HepG2 (cell line): Measurements from ENCODE around the gene TIMM10. TPM values are rescaled to one million over a fixed set of nuclear protein-coding genes. Genes with fewer than 3 reads are reported as not detected.

Experiments used
- CEBPB ChIP-seq: IDR thresholded peaks from 2 replicates; pipeline ENCODE4 v1.6.1; 2011; ENCODE audit warnings: low read depth, low read length, improper control_type of control experiment, borderline replicate concordance
- IRF2 ChIP-seq: IDR thresholded peaks from 2 replicates; pipeline ENCODE4 v1.6.1; 2018; ENCODE audit warnings: missing genetic modification reagents, missing compliant biosample characterization
- MAZ ChIP-seq, 2 experiments: sonication (generic) in 1 of 2; formaldehyde crosslinking in 1 of 2; IDR thresholded peaks; 2 replicates each; pipeline versions ENCODE4 v1.5.0 to v1.6.1; 2012 to 2020; ENCODE audit warnings: low read depth in 2 of 2, mild to moderate bottlenecking in 2 of 2, borderline replicate concordance in 1 of 2, improper control_type of control experiment in 1 of 2, low read length in 1 of 2, missing genetic modification reagents in 1 of 2, moderate library complexity in 1 of 2
- ZBTB1 ChIP-seq: sonication (generic); formaldehyde crosslinking; IDR thresholded peaks from 2 replicates; pipeline ENCODE4 v1.4.0; 2020; ENCODE audit warnings: missing genetic modification reagents, borderline replicate concordance
- ZFP90 ChIP-seq: sonication (generic); formaldehyde crosslinking; IDR thresholded peaks from 2 replicates; pipeline ENCODE4 v1.8.0; 2022; ENCODE audit warnings: missing genetic modification reagents, mild to moderate bottlenecking, inconsistent platforms, borderline replicate concordance
- polyA plus RNA-seq, 8 experiments: library from polyadenylated mRNA; depleted of rRNA in 3 of 8; stranded (reverse) in 7 of 8; unstranded in 1 of 8; fragments of >200 nt; fragmentation: Illumina TruSeq in 4 of 8; extraction: Trizol in 4 of 8; gene quantifications; 2 replicates each; pipeline versions ENCODE4 v1.2.1 to v1.2.3, GENCODE V29; 2011 to 2016; ENCODE audit warnings: low read depth in 4 of 8, missing spikeins in 1 of 8, mixed read lengths in 1 of 8; ENCODE audit not compliant: insufficient read depth in 1 of 8
- total RNA-seq, 5 experiments: library from RNA; depleted of rRNA; stranded (reverse); fragments of >200 nt; fragmentation: Illumina TruSeq; extraction: Trizol; gene quantifications; 2 replicates each; pipeline ENCODE4 v1.2.3, GENCODE V29; 2016; ENCODE audit warnings: low read depth in 1 of 5
- TF ChIP-seq, protein P1 (sequence below): sonication (generic); formaldehyde crosslinking; IDR thresholded peaks from 2 replicates; pipeline ENCODE4 v1.4.0; 2020; ENCODE audit warnings: missing genetic modification reagents, borderline replicate concordance
- TF ChIP-seq, protein P2 (sequence below): IDR thresholded peaks from 2 replicates; pipeline ENCODE4 v1.6.1; 2016; ENCODE audit warnings: missing compliant biosample characterization, missing genetic modification reagents, borderline replicate concordance
- TF ChIP-seq, protein P3 (sequence below): sonication (generic); formaldehyde crosslinking; IDR thresholded peaks from 2 replicates; pipeline ENCODE4 v1.9.0; 2022; ENCODE audit warnings: missing genetic modification reagents, mild to moderate bottlenecking, borderline replicate concordance
- TF ChIP-seq, protein P4 (sequence below): sonication (generic); formaldehyde crosslinking; conservative IDR thresholded peaks from 2 replicates; pipeline ENCODE4 v1.4.0; 2020; ENCODE audit warnings: mild to moderate bottlenecking, missing genetic modification reagents, moderate library complexity

The TIMM10 gene
- total and polyA plus RNA-seq, 2 of the 13 experiments (the other 11 are each of a cell fraction or from before 2014, with no cell fraction given), result 67.8 to 82.2 TPM

DNA sequence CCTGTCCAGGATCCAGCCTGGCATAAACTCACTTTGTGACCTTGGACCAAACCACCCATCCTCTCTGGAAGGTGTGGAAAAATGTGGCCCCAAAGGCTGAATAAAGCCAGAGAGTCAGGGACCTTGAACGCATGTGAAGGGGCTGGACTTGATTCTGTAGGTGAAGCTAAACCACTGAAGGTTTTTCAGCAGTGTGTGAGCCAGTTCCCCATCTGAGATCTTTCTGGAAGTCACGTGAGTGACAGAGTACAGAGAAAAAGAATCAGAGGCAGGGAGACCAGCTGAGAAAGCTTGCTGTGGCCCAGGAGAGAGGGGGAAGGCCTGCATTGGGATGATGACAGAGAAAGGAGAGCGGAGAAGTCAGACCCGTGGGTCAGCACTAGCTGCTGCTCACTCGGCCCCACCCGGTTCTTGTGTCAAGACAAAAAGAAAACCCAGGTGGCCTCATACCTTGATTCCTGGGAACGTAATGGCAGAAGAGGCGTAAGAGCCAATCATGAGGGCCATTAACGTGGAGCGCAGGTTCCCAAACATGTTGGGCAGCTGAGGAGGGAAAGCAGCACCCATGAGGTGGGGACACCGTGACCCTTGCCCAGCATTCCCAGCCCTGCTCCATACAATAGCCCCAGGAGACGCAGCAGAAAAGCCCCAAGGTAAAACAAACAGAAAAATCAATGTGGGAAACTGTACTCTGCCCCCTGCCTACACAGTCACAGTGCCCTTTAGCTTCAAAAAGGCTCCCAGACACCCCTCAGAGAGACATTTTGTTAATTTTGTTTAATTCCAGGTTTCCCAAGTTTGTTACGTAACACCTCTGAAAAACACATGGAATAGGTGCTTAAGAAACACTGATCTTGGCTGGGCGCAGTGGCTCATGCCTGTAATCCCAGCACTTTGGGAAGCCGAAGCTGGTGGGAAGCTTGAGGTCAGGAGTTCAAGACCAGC is 33.0 kb downstream of the TIMM10 start (continued):
- TF ChIP-seq, protein P1, sequence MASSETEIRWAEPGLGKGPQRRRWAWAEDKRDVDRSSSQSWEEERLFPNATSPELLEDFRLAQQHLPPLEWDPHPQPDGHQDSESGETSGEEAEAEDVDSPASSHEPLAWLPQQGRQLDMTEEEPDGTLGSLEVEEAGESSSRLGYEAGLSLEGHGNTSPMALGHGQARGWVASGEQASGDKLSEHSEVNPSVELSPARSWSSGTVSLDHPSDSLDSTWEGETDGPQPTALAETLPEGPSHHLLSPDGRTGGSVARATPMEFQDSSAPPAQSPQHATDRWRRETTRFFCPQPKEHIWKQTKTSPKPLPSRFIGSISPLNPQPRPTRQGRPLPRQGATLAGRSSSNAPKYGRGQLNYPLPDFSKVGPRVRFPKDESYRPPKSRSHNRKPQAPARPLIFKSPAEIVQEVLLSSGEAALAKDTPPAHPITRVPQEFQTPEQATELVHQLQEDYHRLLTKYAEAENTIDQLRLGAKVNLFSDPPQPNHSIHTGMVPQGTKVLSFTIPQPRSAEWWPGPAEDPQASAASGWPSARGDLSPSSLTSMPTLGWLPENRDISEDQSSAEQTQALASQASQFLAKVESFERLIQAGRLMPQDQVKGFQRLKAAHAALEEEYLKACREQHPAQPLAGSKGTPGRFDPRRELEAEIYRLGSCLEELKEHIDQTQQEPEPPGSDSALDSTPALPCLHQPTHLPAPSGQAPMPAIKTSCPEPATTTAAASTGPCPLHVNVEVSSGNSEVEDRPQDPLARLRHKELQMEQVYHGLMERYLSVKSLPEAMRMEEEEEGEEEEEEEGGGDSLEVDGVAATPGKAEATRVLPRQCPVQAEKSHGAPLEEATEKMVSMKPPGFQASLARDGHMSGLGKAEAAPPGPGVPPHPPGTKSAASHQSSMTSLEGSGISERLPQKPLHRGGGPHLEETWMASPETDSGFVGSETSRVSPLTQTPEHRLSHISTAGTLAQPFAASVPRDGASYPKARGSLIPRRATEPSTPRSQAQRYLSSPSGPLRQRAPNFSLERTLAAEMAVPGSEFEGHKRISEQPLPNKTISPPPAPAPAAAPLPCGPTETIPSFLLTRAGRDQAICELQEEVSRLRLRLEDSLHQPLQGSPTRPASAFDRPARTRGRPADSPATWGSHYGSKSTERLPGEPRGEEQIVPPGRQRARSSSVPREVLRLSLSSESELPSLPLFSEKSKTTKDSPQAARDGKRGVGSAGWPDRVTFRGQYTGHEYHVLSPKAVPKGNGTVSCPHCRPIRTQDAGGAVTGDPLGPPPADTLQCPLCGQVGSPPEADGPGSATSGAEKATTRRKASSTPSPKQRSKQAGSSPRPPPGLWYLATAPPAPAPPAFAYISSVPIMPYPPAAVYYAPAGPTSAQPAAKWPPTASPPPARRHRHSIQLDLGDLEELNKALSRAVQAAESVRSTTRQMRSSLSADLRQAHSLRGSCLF (CRISPR knock-in tag), result no peak
- peak; percentile 81 for TF ChIP-seq CEBPB
- no peak for TF ChIP-seq ZBTB1 (CRISPR knock-in tag)
- TF ChIP-seq, protein P2, sequence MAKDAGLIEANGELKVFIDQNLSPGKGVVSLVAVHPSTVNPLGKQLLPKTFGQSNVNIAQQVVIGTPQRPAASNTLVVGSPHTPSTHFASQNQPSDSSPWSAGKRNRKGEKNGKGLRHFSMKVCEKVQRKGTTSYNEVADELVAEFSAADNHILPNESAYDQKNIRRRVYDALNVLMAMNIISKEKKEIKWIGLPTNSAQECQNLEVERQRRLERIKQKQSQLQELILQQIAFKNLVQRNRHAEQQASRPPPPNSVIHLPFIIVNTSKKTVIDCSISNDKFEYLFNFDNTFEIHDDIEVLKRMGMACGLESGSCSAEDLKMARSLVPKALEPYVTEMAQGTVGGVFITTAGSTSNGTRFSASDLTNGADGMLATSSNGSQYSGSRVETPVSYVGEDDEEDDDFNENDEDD (CRISPR knock-in tag), result peak; percentile 46; the same call in 1 of the 2 replicates
- 0 out of 2 replicates have a peak, but pooled peaks have one; percentile 14 for TF ChIP-seq IRF2 (CRISPR knock-in tag)
- TF ChIP-seq, protein P3, sequence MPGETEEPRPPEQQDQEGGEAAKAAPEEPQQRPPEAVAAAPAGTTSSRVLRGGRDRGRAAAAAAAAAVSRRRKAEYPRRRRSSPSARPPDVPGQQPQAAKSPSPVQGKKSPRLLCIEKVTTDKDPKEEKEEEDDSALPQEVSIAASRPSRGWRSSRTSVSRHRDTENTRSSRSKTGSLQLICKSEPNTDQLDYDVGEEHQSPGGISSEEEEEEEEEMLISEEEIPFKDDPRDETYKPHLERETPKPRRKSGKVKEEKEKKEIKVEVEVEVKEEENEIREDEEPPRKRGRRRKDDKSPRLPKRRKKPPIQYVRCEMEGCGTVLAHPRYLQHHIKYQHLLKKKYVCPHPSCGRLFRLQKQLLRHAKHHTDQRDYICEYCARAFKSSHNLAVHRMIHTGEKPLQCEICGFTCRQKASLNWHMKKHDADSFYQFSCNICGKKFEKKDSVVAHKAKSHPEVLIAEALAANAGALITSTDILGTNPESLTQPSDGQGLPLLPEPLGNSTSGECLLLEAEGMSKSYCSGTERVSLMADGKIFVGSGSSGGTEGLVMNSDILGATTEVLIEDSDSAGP (CRISPR knock-in tag), result peak; percentile 60; the same call in 1 of the 2 replicates
- peak; percentile 38; the same call in 1 of the 2 replicates for TF ChIP-seq MAZ (IDR thresholded peaks at IDR 0.05; ENCODE audit: borderline replicate concordance, low read depth, low read length)
- TF ChIP-seq MAZ (CRISPR knock-in tag; IDR thresholded peaks at IDR 0.05; ENCODE audit: low read depth), result peak; percentile 54; the same call in 1 of the 2 replicates
- TF ChIP-seq, protein P4, sequence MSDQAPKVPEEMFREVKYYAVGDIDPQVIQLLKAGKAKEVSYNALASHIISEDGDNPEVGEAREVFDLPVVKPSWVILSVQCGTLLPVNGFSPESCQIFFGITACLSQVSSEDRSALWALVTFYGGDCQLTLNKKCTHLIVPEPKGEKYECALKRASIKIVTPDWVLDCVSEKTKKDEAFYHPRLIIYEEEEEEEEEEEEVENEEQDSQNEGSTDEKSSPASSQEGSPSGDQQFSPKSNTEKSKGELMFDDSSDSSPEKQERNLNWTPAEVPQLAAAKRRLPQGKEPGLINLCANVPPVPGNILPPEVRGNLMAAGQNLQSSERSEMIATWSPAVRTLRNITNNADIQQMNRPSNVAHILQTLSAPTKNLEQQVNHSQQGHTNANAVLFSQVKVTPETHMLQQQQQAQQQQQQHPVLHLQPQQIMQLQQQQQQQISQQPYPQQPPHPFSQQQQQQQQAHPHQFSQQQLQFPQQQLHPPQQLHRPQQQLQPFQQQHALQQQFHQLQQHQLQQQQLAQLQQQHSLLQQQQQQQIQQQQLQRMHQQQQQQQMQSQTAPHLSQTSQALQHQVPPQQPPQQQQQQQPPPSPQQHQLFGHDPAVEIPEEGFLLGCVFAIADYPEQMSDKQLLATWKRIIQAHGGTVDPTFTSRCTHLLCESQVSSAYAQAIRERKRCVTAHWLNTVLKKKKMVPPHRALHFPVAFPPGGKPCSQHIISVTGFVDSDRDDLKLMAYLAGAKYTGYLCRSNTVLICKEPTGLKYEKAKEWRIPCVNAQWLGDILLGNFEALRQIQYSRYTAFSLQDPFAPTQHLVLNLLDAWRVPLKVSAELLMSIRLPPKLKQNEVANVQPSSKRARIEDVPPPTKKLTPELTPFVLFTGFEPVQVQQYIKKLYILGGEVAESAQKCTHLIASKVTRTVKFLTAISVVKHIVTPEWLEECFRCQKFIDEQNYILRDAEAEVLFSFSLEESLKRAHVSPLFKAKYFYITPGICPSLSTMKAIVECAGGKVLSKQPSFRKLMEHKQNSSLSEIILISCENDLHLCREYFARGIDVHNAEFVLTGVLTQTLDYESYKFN (CRISPR knock-in tag), result peak; percentile 98
- TF ChIP-seq ZFP90 (CRISPR knock-in tag), result 0 out of 2 replicates have a peak, but pooled peaks have one; percentile 15
